KMS-11 (cell line): ENCODE results near the gene C1orf198.

Experiments used
- H2AFZ ChIP-seq: fragments of 200-600 bp; sonication (generic); 2 replicates; pipeline ENCODE4 v1.6.1; 2016; ENCODE audit warnings: antibody characterized with exemption, mixed run types, low read depth
- H3K27ac ChIP-seq: fragments of 200-600 bp; sonication (generic); 2 replicates; pipeline ENCODE4 v1.6.1; 2016; ENCODE audit warnings: mild to moderate bottlenecking, mixed run types
- H3K27me3 ChIP-seq: fragments of 200-600 bp; sonication (generic); 2 replicates; pipeline ENCODE4 v1.6.1; 2017; ENCODE audit warnings: mild to moderate bottlenecking, low read depth, mixed run types, moderate library complexity; ENCODE audit not compliant: insufficient read depth
- H3K36me3 ChIP-seq: fragments of 200-600 bp; sonication (generic); 2 replicates; pipeline ENCODE4 v1.6.1; 2017; ENCODE audit warnings: mild to moderate bottlenecking, mixed run types; ENCODE audit not compliant: insufficient read depth
- H3K4me1 ChIP-seq: fragments of 200-600 bp; sonication (generic); 2 replicates; pipeline ENCODE4 v1.6.1; 2016; ENCODE audit warnings: mild to moderate bottlenecking, low read depth, mixed run types; ENCODE audit not compliant: poor library complexity, severe bottlenecking
- H3K4me2 ChIP-seq: fragments of 200-600 bp; sonication (generic); 2 replicates; pipeline ENCODE4 v1.7.0; 2016; ENCODE audit warnings: mild to moderate bottlenecking, mixed run types
- H3K4me3 ChIP-seq: fragments of 200-600 bp; sonication (generic); IDR thresholded peaks from 2 replicates; pipeline ENCODE4 v1.6.1; 2017; ENCODE audit warnings: low read depth, low read length, mixed read lengths; ENCODE audit not compliant: insufficient read depth
- H3K79me2 ChIP-seq: fragments of 200-600 bp; sonication (generic); 2 replicates; pipeline ENCODE4 v1.6.1; 2016; ENCODE audit warnings: low read depth, mixed run types; ENCODE audit not compliant: insufficient read depth
- H3K9ac ChIP-seq: fragments of 200-600 bp; sonication (generic); 2 replicates; pipeline ENCODE4 v1.6.1; 2016; ENCODE audit warnings: mild to moderate bottlenecking, mixed run types
- H4K20me1 ChIP-seq: fragments of 200-600 bp; sonication (generic); 2 replicates; pipeline ENCODE4 v1.6.1; 2016; ENCODE audit warnings: mild to moderate bottlenecking, mixed run types; ENCODE audit not compliant: insufficient read depth
- CTCF ChIP-seq: fragments of 200-600 bp; sonication (generic); conservative IDR thresholded peaks from 2 replicates; pipeline ENCODE4 v1.6.1; 2017; ENCODE audit warnings: low read depth, mild to moderate bottlenecking, antibody characterized with exemption, low read length, moderate library complexity, mixed read lengths

C1orf198 gene

GRCh38 chr1:230834292-230834691 lies 34.0 kb downstream of the C1orf198 start:
- Histone ChIP-seq H2AFZ (no peak overlapping the region), H3K4me1 (no peaks in the 10 kb centered on the region), H3K79me2 (no peaks in the 10 kb centered on the region), H3K4me2 (no peak overlapping the region), H4K20me1 (no peaks in the 10 kb centered on the region), H3K27ac (no peak overlapping the region), H3K36me3 (no peaks in the 10 kb centered on the region), H3K27me3 (no peaks in the 10 kb centered on the region), H3K9ac (no peak overlapping the region), H3K4me3 (no peak overlapping the region)
- TF ChIP-seq CTCF = no peak

DNA sequence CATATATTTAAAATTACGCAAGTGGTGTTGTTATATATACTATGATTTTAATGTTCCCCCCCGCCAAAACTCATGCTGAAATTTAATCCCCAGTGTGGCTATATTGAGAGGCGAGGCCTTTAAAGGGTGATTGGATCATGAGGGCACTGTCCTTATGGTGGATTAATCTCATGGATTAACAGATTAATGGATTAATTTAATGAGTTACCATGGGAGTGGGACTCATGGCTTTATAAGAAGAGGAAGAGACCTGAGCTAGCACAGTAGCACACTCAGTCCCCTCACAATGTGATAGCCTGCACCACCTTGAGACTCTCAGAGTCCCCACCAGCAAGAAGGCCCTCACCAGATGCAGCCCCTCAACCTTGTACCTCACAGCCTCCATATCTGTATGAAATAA lies 34.8 kb downstream of the C1orf198 start:
- no peaks in the 10 kb centered on the region for H3K79me2 ChIP-seq
- H3K4me1 ChIP-seq = no peaks in the 10 kb centered on the region
- H2AFZ ChIP-seq = no peak overlapping the region
- H3K4me3 ChIP-seq = no peak overlapping the region
- no peak overlapping the region for H3K27ac ChIP-seq
- H3K27me3 ChIP-seq = no peaks in the 10 kb centered on the region
- H3K4me2 ChIP-seq = no peak overlapping the region
- no peaks in the 10 kb centered on the region for H4K20me1 ChIP-seq
- H3K36me3 ChIP-seq = no peaks in the 10 kb centered on the region
- no peak for TF ChIP-seq CTCF
- no peak overlapping the region for H3K9ac ChIP-seq

DNA sequence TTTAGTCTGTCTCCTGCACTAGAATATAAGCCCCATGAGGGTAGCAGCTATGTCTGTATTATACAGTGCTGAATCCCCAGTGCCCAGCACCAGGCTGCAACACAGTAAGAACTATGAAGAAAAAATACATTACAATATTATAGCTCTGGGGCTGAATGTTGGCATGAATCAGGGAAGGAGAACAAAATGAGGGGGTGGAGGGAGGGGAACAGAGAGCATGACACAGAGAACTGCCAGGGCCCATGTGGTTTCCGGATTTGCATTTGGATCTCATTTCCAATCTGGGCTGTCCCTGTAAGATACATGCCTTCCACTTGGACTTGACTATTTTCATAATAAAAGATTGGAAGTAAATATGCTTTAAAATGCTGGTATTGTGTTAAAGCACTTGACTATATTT lies 35.8 kb downstream of the C1orf198 start:
- TF ChIP-seq CTCF = no peak
- Histone ChIP-seq H3K27me3 (no peaks in the 10 kb centered on the region), H2AFZ (no peak overlapping the region), H3K4me1 (no peaks in the 10 kb centered on the region), H3K36me3 (no peaks in the 10 kb centered on the region), H3K9ac (no peak overlapping the region), H3K4me2 (no peak overlapping the region), H3K4me3 (no peak overlapping the region), H3K27ac (no peak overlapping the region), H4K20me1 (no peaks in the 10 kb centered on the region), H3K79me2 (no peaks in the 10 kb centered on the region)

GRCh38 chr1:230831771-230832170 lies 36.5 kb downstream of the C1orf198 start:
- Histone ChIP-seq H4K20me1 (no peaks in the 10 kb centered on the region), H3K4me2 (no peak overlapping the region), H3K4me1 (no peaks in the 10 kb centered on the region), H2AFZ (no peak overlapping the region), H3K27ac (no peak overlapping the region), H3K27me3 (no peaks in the 10 kb centered on the region), H3K79me2 (no peaks in the 10 kb centered on the region), H3K36me3 (no peaks in the 10 kb centered on the region), H3K4me3 (no peak overlapping the region), H3K9ac (no peak overlapping the region)
- no peak for TF ChIP-seq CTCF

DNA sequence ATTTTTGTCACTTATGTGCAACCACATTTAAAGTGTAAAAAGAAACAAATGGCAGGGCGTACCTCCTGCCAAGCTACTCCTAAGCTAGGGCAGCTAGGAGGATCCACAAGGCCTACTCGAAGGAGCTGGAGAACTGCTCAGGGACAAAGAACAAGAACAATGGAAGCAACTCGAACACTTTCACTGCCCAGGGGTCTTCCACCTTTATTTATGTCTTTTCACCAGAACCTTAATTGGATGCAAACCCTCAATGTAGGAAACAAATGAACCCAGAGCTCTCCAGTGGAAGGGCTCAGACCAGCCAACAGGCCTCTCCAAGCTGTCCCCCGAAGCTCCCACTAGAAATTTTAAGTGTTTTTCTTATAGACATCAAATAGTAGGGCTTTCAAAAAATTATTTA lies 39.9 kb downstream of the C1orf198 start:
- TF ChIP-seq CTCF = no peak
- H3K9ac ChIP-seq = no peak overlapping the region

More for the DNA sequence above, 39.9 kb downstream of the C1orf198 start:
- Histone ChIP-seq H3K4me2 (no peak overlapping the region), H3K4me1 (no peaks in the 10 kb centered on the region), H3K4me3 (no peak overlapping the region), H3K27ac (no peak overlapping the region), H3K36me3 (no peaks in the 10 kb centered on the region), H2AFZ (no peak overlapping the region), H4K20me1 (no peaks in the 10 kb centered on the region), H3K27me3 (no peaks in the 10 kb centered on the region), H3K79me2 (no peaks in the 10 kb centered on the region)
